HG02884 (cell line): Measurements from ENCODE around the gene GNG2.

Experiments
- ATAC-seq: cut with Tn5 transposase; IDR thresholded peaks from one replicate; pipeline ENCODE4 v1.9.1; 2021; ENCODE audit warnings: mild to moderate bottlenecking, moderate library complexity; ENCODE audit not compliant: unreplicated experiment

The GNG2 gene

GRCh38 chr14:52015411-52016030, 155.1 kb downstream of the GNG2 start:
- ATAC-seq = no peak

DNA sequence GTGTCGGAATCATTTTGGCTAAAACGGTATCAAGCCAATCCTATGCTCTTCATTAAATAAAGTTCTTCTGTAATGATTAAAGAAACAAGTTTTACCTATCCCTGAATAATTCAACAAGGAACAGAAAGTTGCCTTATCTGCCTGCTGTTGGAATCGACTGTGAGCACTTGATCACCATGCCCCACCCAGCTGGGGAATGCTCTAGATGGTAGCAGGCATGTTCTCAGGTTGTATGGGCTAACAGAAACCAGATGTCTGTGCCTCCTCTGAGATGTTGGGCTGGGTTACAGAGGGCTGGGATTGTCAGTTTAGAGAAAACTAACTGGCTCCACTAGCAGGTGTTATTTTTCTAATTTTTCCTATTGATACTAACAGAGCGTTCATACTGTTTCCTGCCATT, 157.8 kb downstream of the GNG2 start:
- no peak for ATAC-seq

DNA sequence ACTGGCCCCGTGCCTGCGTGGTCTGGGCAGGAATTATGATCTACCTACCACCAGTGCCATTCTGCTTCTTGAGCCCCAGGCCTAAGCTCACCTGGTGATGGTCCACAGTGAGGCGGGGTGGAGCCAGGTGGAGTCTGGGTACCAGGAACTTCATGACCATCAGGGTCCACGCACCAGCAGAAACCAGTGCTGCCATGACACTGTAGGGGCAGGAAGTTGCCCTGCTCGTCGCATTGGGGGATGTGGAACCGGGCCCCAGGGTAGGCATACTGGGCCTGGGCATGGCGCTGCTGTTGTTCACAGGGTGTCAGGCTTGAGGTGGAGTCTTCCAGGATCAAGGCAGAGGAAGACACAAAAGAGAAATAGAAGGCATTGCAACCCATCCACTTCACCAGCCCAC, 158.6 kb downstream of the GNG2 start:
- ATAC-seq = no peak
